GM21526 (cell line): ENCODE results near the gene FNBP1L.

Experiments used
- ATAC-seq: cut with Tn5 transposase; IDR thresholded peaks from one replicate; pipeline ENCODE4 v1.9.1; 2021; ENCODE audit warnings: moderate library complexity; ENCODE audit not compliant: unreplicated experiment, low FRiP score

The FNBP1L gene

DNA sequence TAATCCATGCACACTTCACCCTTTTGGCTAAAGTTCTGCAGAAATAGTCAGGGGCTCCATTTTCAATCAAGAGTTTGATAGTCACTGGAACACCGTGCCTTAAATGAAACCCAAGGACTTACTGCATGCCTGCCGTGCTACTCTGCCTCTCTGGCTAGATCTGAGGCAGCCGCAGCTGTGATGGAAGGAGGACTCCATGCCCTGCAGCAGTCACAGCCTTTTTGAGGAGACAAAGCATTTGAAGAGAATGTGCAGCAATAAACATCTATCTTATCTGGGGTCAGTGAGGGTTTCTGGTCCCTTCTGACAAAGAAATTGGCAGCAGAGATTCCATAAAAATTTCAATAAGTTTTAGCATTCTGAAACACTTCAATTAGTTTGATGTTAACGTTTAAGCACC is 155.7 kb downstream of the FNBP1L start:
- no peak for ATAC-seq
